Measurements from ENCODE around the gene JAM3. TPM values are rescaled to one million over a fixed set of nuclear protein-coding genes. Genes with fewer than 3 reads are reported as not detected.

JAM3 gene
- total RNA-seq, 1 experiment from 2014 or later, result 1.5 TPM

- Mint-ChIP-seq H3K9me3 (ENCODE audit: unreplicated experiment) (no peaks in the 10 kb centered on the region), H3K4me3 (ENCODE audit: unreplicated experiment) (no peak overlapping the region), H3K36me3 (ENCODE audit: insufficient read depth, unreplicated experiment) (no peaks in the 10 kb centered on the region), H3K27me3 (ENCODE audit: insufficient read depth, unreplicated experiment) (peaks cover 23% of the 10 kb centered on the region), H3K4me1 (ENCODE audit: low read depth, unreplicated experiment) (no peaks in the 10 kb centered on the region), H3K27ac (ENCODE audit: unreplicated experiment) (no peak overlapping the region)
- no peaks in the 10 kb centered on the region for H3K4me1 ChIP-seq
- BruUV-seq (replicated peaks), result no TSS peak
- 0 out of 2 replicates have a peak, but pooled peaks cover 6% of the 10 kb centered on the region for H3K9me3 ChIP-seq
- TF ChIP-seq CTCF (IDR thresholded peaks at IDR 0.05; ENCODE audit: insufficient read depth in 1 of 2, low read depth in 1 of 2, low read length in 1 of 2, severe bottlenecking in 1 of 2, unreplicated experiment in 1 of 2), result no peak
- H3K27me3 ChIP-seq (replicated peaks; ENCODE audit: control insufficient read depth, insufficient read depth, low read length), result no peaks in the 10 kb centered on the region
- no peak for DNase-seq
- H3K36me3 ChIP-seq (ENCODE audit: control insufficient read depth, insufficient read depth, low read length), result no peaks in the 10 kb centered on the region
- intact Hi-C loops (cut with micrococcal nuclease; ENCODE audit: unreplicated experiment), result no loop called here
- H3K4me3 ChIP-seq (ENCODE audit: low read depth, low read length), result no peak overlapping the region
- POLR2A ChIA-PET, result no interaction called here
- CTCF ChIA-PET, result interaction anchor here (0.5 kb wide), 1 partner anchor 143 kb away, joined by 3 read pairs; no protein-coding TSS in a partner anchor
These were observed 1.5 kb downstream of the JAM3 start for GRCh38 chr11:134070342-134070845.

GRCh38 chr11:134071306-134071705 is 2.4 kb downstream of the JAM3 start:
- no peak overlapping the region for H3K4me3 Mint-ChIP-seq (ENCODE audit: unreplicated experiment)
- H3K27me3 Mint-ChIP-seq (ENCODE audit: insufficient read depth, unreplicated experiment), result peaks cover 27% of the 10 kb centered on the region
- no peak for DNase-seq
- no peak overlapping the region for H3K4me3 ChIP-seq (ENCODE audit: low read depth, low read length)
- BruUV-seq (replicated peaks), result no TSS peak
- H3K27ac Mint-ChIP-seq (ENCODE audit: unreplicated experiment), result no peak overlapping the region
- no peak for TF ChIP-seq CTCF (IDR thresholded peaks at IDR 0.05; ENCODE audit: insufficient read depth in 1 of 2, low read depth in 1 of 2, low read length in 1 of 2, severe bottlenecking in 1 of 2, unreplicated experiment in 1 of 2)
- intact Hi-C loops (cut with micrococcal nuclease; ENCODE audit: unreplicated experiment), result no loop called here
- H3K9me3 ChIP-seq, result 0 out of 2 replicates have a peak, but pooled peaks cover 6% of the 10 kb centered on the region
- POLR2A ChIA-PET, result no interaction called here
- H3K36me3 ChIP-seq (ENCODE audit: control insufficient read depth, insufficient read depth, low read length), result no peaks in the 10 kb centered on the region
- H3K36me3 Mint-ChIP-seq (ENCODE audit: insufficient read depth, unreplicated experiment), result no peaks in the 10 kb centered on the region
- H3K4me1 ChIP-seq, result no peaks in the 10 kb centered on the region
- H3K27me3 ChIP-seq (replicated peaks; ENCODE audit: control insufficient read depth, insufficient read depth, low read length), result no peaks in the 10 kb centered on the region
- H3K4me1 Mint-ChIP-seq (ENCODE audit: low read depth, unreplicated experiment), result no peaks in the 10 kb centered on the region
- CTCF ChIA-PET, result interaction anchor here (1.0 to 1.2 kb wide), 2 partner anchors 27 to 34 kb away, joined by 3 read pairs; no protein-coding TSS in a partner anchor
- H3K9me3 Mint-ChIP-seq (ENCODE audit: unreplicated experiment), result no peaks in the 10 kb centered on the region

- CTCF ChIA-PET, result interaction anchor here (0.7 to 1.2 kb wide), 3 partner anchors 22 to 35 kb away, joined by 3 read pairs; no protein-coding TSS in a partner anchor
- Mint-ChIP-seq H3K9me3 (ENCODE audit: unreplicated experiment) (no peaks in the 10 kb centered on the region), H3K36me3 (ENCODE audit: insufficient read depth, unreplicated experiment) (no peaks in the 10 kb centered on the region), H3K27me3 (ENCODE audit: insufficient read depth, unreplicated experiment) (peaks cover 27% of the 10 kb centered on the region), H3K4me1 (ENCODE audit: low read depth, unreplicated experiment) (no peaks in the 10 kb centered on the region), H3K4me3 (ENCODE audit: unreplicated experiment) (no peak overlapping the region), H3K27ac (ENCODE audit: unreplicated experiment) (no peak overlapping the region)
- DNase-seq, result no peak
- H3K4me3 ChIP-seq (ENCODE audit: low read depth, low read length), result no peak overlapping the region
- H3K4me1 ChIP-seq, result no peaks in the 10 kb centered on the region
- peak in 1 of 2 experiments; percentile 12 for TF ChIP-seq CTCF (IDR thresholded peaks at IDR 0.05; ENCODE audit: insufficient read depth in 1 of 2, low read depth in 1 of 2, low read length in 1 of 2, severe bottlenecking in 1 of 2, unreplicated experiment in 1 of 2)
- 0 out of 2 replicates have a peak, but pooled peaks cover 6% of the 10 kb centered on the region for H3K9me3 ChIP-seq
- POLR2A ChIA-PET, result no interaction called here
- no peaks in the 10 kb centered on the region for H3K27me3 ChIP-seq (replicated peaks; ENCODE audit: control insufficient read depth, insufficient read depth, low read length)
- intact Hi-C loops (cut with micrococcal nuclease; ENCODE audit: unreplicated experiment), result no loop called here
- no peaks in the 10 kb centered on the region for H3K36me3 ChIP-seq (ENCODE audit: control insufficient read depth, insufficient read depth, low read length)
- no TSS peak for BruUV-seq (replicated peaks)
These were observed 3.0 kb downstream of the JAM3 start for GRCh38 chr11:134071766-134072402.
